Measurements from ENCODE around the gene TEAD1.

The TEAD1 gene

GRCh38 chr11:12797996-12798395 lies 123.8 kb downstream of the TEAD1 start:
- no peak overlapping the region for H3K4me3 ChIP-seq (ENCODE audit: low read depth, low read length)
- TF ChIP-seq CTCF (IDR thresholded peaks at IDR 0.05; ENCODE audit: insufficient read depth, low read depth, low read length, missing control alignments) = no peak
- DNase-seq (ENCODE audit: low read depth) = no peak

- TF ChIP-seq CTCF (IDR thresholded peaks at IDR 0.05; ENCODE audit: insufficient read depth, low read depth, low read length, missing control alignments) = no peak
- DNase-seq (ENCODE audit: low read depth) = no peak
- no peak overlapping the region for H3K4me3 ChIP-seq (ENCODE audit: low read depth, low read length)
Observed at GRCh38 chr11:12798609-12799011, 124.4 kb downstream of the TEAD1 start.

- no peak for TF ChIP-seq CTCF (IDR thresholded peaks at IDR 0.05; ENCODE audit: insufficient read depth, low read depth, low read length, missing control alignments)
- no peak for DNase-seq (ENCODE audit: low read depth)
- no peak overlapping the region for H3K4me3 ChIP-seq (ENCODE audit: low read depth, low read length)
Observed at GRCh38 chr11:12799334-12799835, 125.2 kb downstream of the TEAD1 start.

- no peak overlapping the region for H3K4me3 ChIP-seq (ENCODE audit: low read depth, low read length)
- DNase-seq (ENCODE audit: low read depth) = no peak
- TF ChIP-seq CTCF (IDR thresholded peaks at IDR 0.05; ENCODE audit: insufficient read depth, low read depth, low read length, missing control alignments) = no peak
Observed at GRCh38 chr11:12800032-12800671, 125.9 kb downstream of the TEAD1 start.

- H3K4me3 ChIP-seq (ENCODE audit: low read depth, low read length) = no peak overlapping the region
- TF ChIP-seq CTCF (IDR thresholded peaks at IDR 0.05; ENCODE audit: insufficient read depth, low read depth, low read length, missing control alignments) = no peak
- no peak for DNase-seq (ENCODE audit: low read depth)
Observed at GRCh38 chr11:12800871-12801270, 126.7 kb downstream of the TEAD1 start.

GRCh38 chr11:12801976-12802375 lies 127.8 kb downstream of the TEAD1 start:
- no peak for TF ChIP-seq CTCF (IDR thresholded peaks at IDR 0.05; ENCODE audit: insufficient read depth, low read depth, low read length, missing control alignments)

More at GRCh38 chr11:12801976-12802375, 127.8 kb downstream of the TEAD1 start:
- DNase-seq (ENCODE audit: low read depth) = no peak
- H3K4me3 ChIP-seq (ENCODE audit: low read depth, low read length) = no peak overlapping the region

All from GM12865 (cell line).